GM18526 (cell line): ENCODE data around the gene JARID2.

Experiments
- POLR2A ChIP-seq: IDR thresholded peaks from 3 replicates; pipeline ENCODE4 v1.6.1; 2011; ENCODE audit not compliant: insufficient read length; ENCODE audit errors: extremely low read depth

The JARID2 gene

GRCh38 chr6:15504040-15504495 lies 258.2 kb downstream of the JARID2 start:
- no peak for TF ChIP-seq POLR2A

- TF ChIP-seq POLR2A = no peak
These were observed 258.9 kb downstream of the JARID2 start for GRCh38 chr6:15504581-15505350.

- TF ChIP-seq POLR2A = no peak
These were observed 259.6 kb downstream of the JARID2 start for GRCh38 chr6:15505463-15505918.

- no peak for TF ChIP-seq POLR2A
These were observed 260.2 kb downstream of the JARID2 start for GRCh38 chr6:15506066-15506465.

- no peak for TF ChIP-seq POLR2A
These were observed 261.4 kb downstream of the JARID2 start for GRCh38 chr6:15507221-15507620.

- TF ChIP-seq POLR2A = no peak
These were observed 261.9 kb downstream of the JARID2 start for GRCh38 chr6:15507746-15508145.

GRCh38 chr6:15508441-15508871 lies 262.6 kb downstream of the JARID2 start:
- no peak for TF ChIP-seq POLR2A

GRCh38 chr6:15508931-15509330 lies 263.1 kb downstream of the JARID2 start:
- TF ChIP-seq POLR2A = no peak

GRCh38 chr6:15509335-15509933 lies 263.6 kb downstream of the JARID2 start:
- no peak for TF ChIP-seq POLR2A

- TF ChIP-seq POLR2A = no peak
These were observed 264.3 kb downstream of the JARID2 start for GRCh38 chr6:15510121-15510520.

- no peak for TF ChIP-seq POLR2A
These were observed 264.8 kb downstream of the JARID2 start for GRCh38 chr6:15510536-15511247.

- TF ChIP-seq POLR2A = no peak
These were observed 265.6 kb downstream of the JARID2 start for GRCh38 chr6:15511248-15512125.

- no peak for TF ChIP-seq POLR2A
These were observed 266.3 kb downstream of the JARID2 start for GRCh38 chr6:15512126-15512525.

- TF ChIP-seq POLR2A = no peak
These were observed 266.9 kb downstream of the JARID2 start for GRCh38 chr6:15512721-15513120.
